ENCODE data around the gene KRT2. TPM values are rescaled to one million over a fixed set of nuclear protein-coding genes. Genes with fewer than 3 reads are reported as not detected.

The KRT2 gene
- total RNA-seq, 1 donor from 2014 or later = not detected

DNA sequence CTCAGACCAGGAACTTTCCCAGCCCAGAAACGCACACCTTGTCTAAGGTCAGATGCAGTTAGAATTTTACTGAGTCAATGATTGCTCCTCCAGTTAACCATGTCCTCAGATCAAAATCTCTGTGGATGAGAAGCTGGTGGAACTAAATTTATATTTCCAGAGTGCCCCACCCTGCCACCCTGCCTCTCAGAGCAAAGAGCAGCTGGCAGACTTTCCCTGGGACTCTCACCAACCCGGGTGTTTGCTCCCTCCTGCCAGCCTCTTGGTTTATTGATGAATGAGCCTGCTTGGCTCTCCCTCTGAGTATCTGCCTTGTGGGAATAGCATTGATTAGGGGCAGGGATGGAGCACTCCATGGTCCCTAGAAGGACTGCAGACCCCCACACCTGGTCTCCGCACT lies 34.1 kb upstream of the KRT2 start:
- Histone ChIP-seq H3K9me3 (ENCODE audit: insufficient read depth, low read depth, low read length) (no peaks in the 10 kb centered on the region), H2AFZ (ENCODE audit: low read depth, low read length) (no peak overlapping the region), H3K36me3 (ENCODE audit: insufficient read depth, low read length) (no peaks in the 10 kb centered on the region), H3K79me2 (ENCODE audit: insufficient read depth, low read length) (no peaks in the 10 kb centered on the region), H3K9ac (ENCODE audit: low read length) (no peak overlapping the region), H3K4me3 (ENCODE audit: insufficient read depth, low read depth, low read length) (no peak overlapping the region), H3K27me3 (ENCODE audit: insufficient read depth, low read length) (peaks cover 42% of the 10 kb centered on the region), H4K20me1 (ENCODE audit: insufficient read depth, low read length) (no peaks in the 10 kb centered on the region), H3K4me2 (ENCODE audit: low read length) (no peak overlapping the region), H3K27ac (ENCODE audit: low read depth, low read length) (no peak overlapping the region), H3K4me1 (ENCODE audit: insufficient read depth, low read length) (no peaks in the 10 kb centered on the region)
- Mint-ChIP-seq H3K4me3 (ENCODE audit: unreplicated experiment) (no peak overlapping the region), H3K9me3 (ENCODE audit: unreplicated experiment) (peaks cover 3% of the 10 kb centered on the region), H3K36me3 (ENCODE audit: low read depth, unreplicated experiment) (no peaks in the 10 kb centered on the region), H3K27ac (ENCODE audit: unreplicated experiment) (no peak overlapping the region), H3K4me1 (ENCODE audit: low read depth, unreplicated experiment) (peaks cover 6% of the 10 kb centered on the region), H3K27me3 (ENCODE audit: low read depth, unreplicated experiment) (peaks cover 92% of the 10 kb centered on the region)
- TF ChIP-seq, protein P1, sequence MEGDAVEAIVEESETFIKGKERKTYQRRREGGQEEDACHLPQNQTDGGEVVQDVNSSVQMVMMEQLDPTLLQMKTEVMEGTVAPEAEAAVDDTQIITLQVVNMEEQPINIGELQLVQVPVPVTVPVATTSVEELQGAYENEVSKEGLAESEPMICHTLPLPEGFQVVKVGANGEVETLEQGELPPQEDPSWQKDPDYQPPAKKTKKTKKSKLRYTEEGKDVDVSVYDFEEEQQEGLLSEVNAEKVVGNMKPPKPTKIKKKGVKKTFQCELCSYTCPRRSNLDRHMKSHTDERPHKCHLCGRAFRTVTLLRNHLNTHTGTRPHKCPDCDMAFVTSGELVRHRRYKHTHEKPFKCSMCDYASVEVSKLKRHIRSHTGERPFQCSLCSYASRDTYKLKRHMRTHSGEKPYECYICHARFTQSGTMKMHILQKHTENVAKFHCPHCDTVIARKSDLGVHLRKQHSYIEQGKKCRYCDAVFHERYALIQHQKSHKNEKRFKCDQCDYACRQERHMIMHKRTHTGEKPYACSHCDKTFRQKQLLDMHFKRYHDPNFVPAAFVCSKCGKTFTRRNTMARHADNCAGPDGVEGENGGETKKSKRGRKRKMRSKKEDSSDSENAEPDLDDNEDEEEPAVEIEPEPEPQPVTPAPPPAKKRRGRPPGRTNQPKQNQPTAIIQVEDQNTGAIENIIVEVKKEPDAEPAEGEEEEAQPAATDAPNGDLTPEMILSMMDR (IDR thresholded peaks at IDR 0.05; ENCODE audit: insufficient read depth, low read depth, low read length) = no peak
- no peak for TF ChIP-seq EZH2 (IDR thresholded peaks at IDR 0.05; ENCODE audit: insufficient read depth, low read length)
- FAIRE-seq (no peak), DNase-seq (ENCODE audit: low read depth) (no peak)

DNA sequence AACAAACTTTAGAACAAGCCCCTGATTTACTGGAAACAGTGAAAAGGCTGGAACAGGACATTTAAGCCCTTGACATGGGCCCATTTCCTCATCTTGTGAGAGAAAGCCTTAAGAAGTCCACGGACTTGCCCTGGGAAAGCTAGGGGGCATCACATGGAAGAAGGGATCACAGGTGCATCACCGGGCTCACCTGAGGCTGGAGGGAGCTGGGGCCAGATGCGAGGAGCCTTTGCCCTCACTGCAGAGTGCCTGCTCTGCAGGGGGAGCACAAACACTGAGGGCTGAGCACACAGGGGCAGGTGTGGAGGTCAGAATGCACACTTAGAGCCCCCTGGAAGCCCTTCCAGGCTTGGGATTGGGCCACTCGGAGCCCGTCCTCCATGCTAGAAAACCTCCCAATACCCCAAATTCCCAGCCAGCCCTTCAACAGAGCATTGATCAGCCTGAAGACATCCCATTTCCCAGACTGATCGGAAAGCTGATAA lies 33.4 kb upstream of the KRT2 start:
- Histone ChIP-seq H3K36me3 (ENCODE audit: insufficient read depth, low read length) (no peaks in the 10 kb centered on the region), H3K9ac (ENCODE audit: low read length) (no peak overlapping the region), H3K27ac (ENCODE audit: low read depth, low read length) (no peak overlapping the region), H3K27me3 (ENCODE audit: insufficient read depth, low read length) (peaks cover 36% of the 10 kb centered on the region), H3K4me3 (ENCODE audit: insufficient read depth, low read depth, low read length) (no peak overlapping the region), H3K4me2 (ENCODE audit: low read length) (no peak overlapping the region), H3K79me2 (ENCODE audit: insufficient read depth, low read length) (no peaks in the 10 kb centered on the region), H3K9me3 (ENCODE audit: insufficient read depth, low read depth, low read length) (no peaks in the 10 kb centered on the region), H3K4me1 (ENCODE audit: insufficient read depth, low read length) (no peaks in the 10 kb centered on the region), H4K20me1 (ENCODE audit: insufficient read depth, low read length) (no peaks in the 10 kb centered on the region), H2AFZ (ENCODE audit: low read depth, low read length) (no peak overlapping the region)
- Mint-ChIP-seq H3K36me3 (ENCODE audit: low read depth, unreplicated experiment) (no peaks in the 10 kb centered on the region), H3K27ac (ENCODE audit: unreplicated experiment) (no peak overlapping the region), H3K27me3 (ENCODE audit: low read depth, unreplicated experiment) (peaks cover 92% of the 10 kb centered on the region), H3K9me3 (ENCODE audit: unreplicated experiment) (peaks cover 3% of the 10 kb centered on the region), H3K4me1 (ENCODE audit: low read depth, unreplicated experiment) (peaks cover 6% of the 10 kb centered on the region), H3K4me3 (ENCODE audit: unreplicated experiment) (no peak overlapping the region)
- DNase-seq (ENCODE audit: low read depth) = no peak
- no peak for FAIRE-seq
- TF ChIP-seq, protein P1 (IDR thresholded peaks at IDR 0.05; ENCODE audit: insufficient read depth, low read depth, low read length) = no peak
- no peak for TF ChIP-seq EZH2 (IDR thresholded peaks at IDR 0.05; ENCODE audit: insufficient read depth, low read length)

DNA sequence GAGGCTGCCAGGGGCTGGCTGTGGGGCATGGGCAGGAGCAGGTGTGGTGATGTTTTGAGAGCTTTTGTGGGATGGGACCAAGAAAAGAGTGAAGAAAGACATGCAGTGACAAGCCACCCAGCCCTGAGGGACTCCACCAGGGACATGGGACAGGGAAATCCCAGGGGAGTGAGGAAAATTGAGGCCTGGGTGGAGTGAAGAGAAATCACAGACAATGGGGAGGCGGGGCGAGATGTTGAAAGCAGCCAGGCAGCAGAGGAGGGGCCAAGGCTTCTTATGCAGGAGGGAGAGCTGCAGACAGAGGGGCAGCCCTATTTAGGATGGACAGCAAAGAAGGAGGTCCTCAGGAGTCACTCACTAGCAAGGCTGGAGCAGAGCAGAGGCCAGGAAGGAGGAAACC lies 32.4 kb upstream of the KRT2 start:
- H3K36me3 Mint-ChIP-seq (ENCODE audit: low read depth, unreplicated experiment) = no peaks in the 10 kb centered on the region
- peaks cover 29% of the 10 kb centered on the region for H3K27me3 ChIP-seq (ENCODE audit: insufficient read depth, low read length)
- H3K9me3 Mint-ChIP-seq (ENCODE audit: unreplicated experiment) = peaks cover 3% of the 10 kb centered on the region
- no peaks in the 10 kb centered on the region for H3K4me1 ChIP-seq (ENCODE audit: insufficient read depth, low read length)
- H3K79me2 ChIP-seq (ENCODE audit: insufficient read depth, low read length) = no peaks in the 10 kb centered on the region
- H3K27me3 Mint-ChIP-seq (ENCODE audit: low read depth, unreplicated experiment) = peaks cover 88% of the 10 kb centered on the region
- no peak overlapping the region for H3K27ac Mint-ChIP-seq (ENCODE audit: unreplicated experiment)
- H3K4me3 Mint-ChIP-seq (ENCODE audit: unreplicated experiment) = no peak overlapping the region
- no peak for TF ChIP-seq EZH2 (IDR thresholded peaks at IDR 0.05; ENCODE audit: insufficient read depth, low read length)
- TF ChIP-seq, protein P1 (IDR thresholded peaks at IDR 0.05; ENCODE audit: insufficient read depth, low read depth, low read length) = no peak
- H3K4me3 ChIP-seq (ENCODE audit: insufficient read depth, low read depth, low read length) = no peak overlapping the region
- H3K9ac ChIP-seq (ENCODE audit: low read length) = no peak overlapping the region
- peaks cover 6% of the 10 kb centered on the region for H3K4me1 Mint-ChIP-seq (ENCODE audit: low read depth, unreplicated experiment)
- FAIRE-seq (no peak), DNase-seq (ENCODE audit: low read depth) (no peak)
- no peak overlapping the region for H2AFZ ChIP-seq (ENCODE audit: low read depth, low read length)
- no peak overlapping the region for H3K4me2 ChIP-seq (ENCODE audit: low read length)
- no peaks in the 10 kb centered on the region for H4K20me1 ChIP-seq (ENCODE audit: insufficient read depth, low read length)
- no peak overlapping the region for H3K27ac ChIP-seq (ENCODE audit: low read depth, low read length)
- no peaks in the 10 kb centered on the region for H3K9me3 ChIP-seq (ENCODE audit: insufficient read depth, low read depth, low read length)
- no peaks in the 10 kb centered on the region for H3K36me3 ChIP-seq (ENCODE audit: insufficient read depth, low read length)

Measured in astrocyte (in vitro differentiated cells and primary cell).